Fibroblast of villous mesenchyme (primary cell): Measurements from ENCODE around the gene ATP6V0D1. TPM values are rescaled to one million over a fixed set of nuclear protein-coding genes. Genes with fewer than 3 reads are reported as not detected.
A peak's percentile ranks its signal among the peaks of the same experiment; 100 is the strongest.

Experiments
- DNase-seq: peaks from one replicate; pipeline ENCODE4 v3.0.0-alpha.2; 2010; ENCODE audit warnings: low read depth
- H3K4me3 ChIP-seq: 2 replicates; pipeline ENCODE4 v1.5.1; 2011; ENCODE audit warnings: low read depth, mild to moderate bottlenecking, low read length
- CTCF ChIP-seq: IDR thresholded peaks from 2 replicates; pipeline ENCODE4 v1.5.1; 2012; ENCODE audit warnings: low read depth, mild to moderate bottlenecking, low read length; ENCODE audit not compliant: insufficient read depth
- total RNA-seq: library from RNA; depleted of rRNA; stranded (reverse); fragments of >200 nt; gene quantifications from 2 replicates; pipeline ENCODE4 v1.2.3, GENCODE V29; 2012

The ATP6V0D1 gene
- total RNA-seq, 1 donor = 122 TPM

GRCh38 chr16:67431775-67432505, 49.0 kb downstream of the ATP6V0D1 start:
- DNase-seq = no peak
- peak overlapping the region; percentile 45 for H3K4me3 ChIP-seq
- TF ChIP-seq CTCF = no peak

- H3K4me3 ChIP-seq = peak within 1 kb of the TSS; percentile 45
- no peak for TF ChIP-seq CTCF
- DNase-seq = peak; percentile 43
Measured at GRCh38 chr16:67430977-67431774, 49.8 kb downstream of the ATP6V0D1 start, which contains the start of gene HSD11B2. Gene HSD11B2 (plus strand): TSS chr16:67431121. CDS start chr16:67431249, 128 bp downstream.

- DNase-seq = no peak
- TF ChIP-seq CTCF = no peak
- peak overlapping the region; percentile 44 for H3K4me3 ChIP-seq
Measured at GRCh38 chr16:67430504-67430976, 50.4 kb downstream of the ATP6V0D1 start.

GRCh38 chr16:67429799-67430503, 51.0 kb downstream of the ATP6V0D1 start:
- no peak for DNase-seq
- peak overlapping the region; percentile 44 for H3K4me3 ChIP-seq
- no peak for TF ChIP-seq CTCF

GRCh38 chr16:67429053-67429798, 51.7 kb downstream of the ATP6V0D1 start:
- H3K4me3 ChIP-seq = no peak overlapping the region
- no peak for DNase-seq
- no peak for TF ChIP-seq CTCF

- peak; percentile 96 for TF ChIP-seq CTCF
- peak; percentile 71 for DNase-seq
Measured at GRCh38 chr16:67428146-67428731, 52.7 kb downstream of the ATP6V0D1 start.

More at GRCh38 chr16:67428146-67428731, 52.7 kb downstream of the ATP6V0D1 start:
- H3K4me3 ChIP-seq = no peak overlapping the region
